Dermis blood vessel endothelial cell (primary cell): ENCODE measurements around the gene SCARF1. TPM values are rescaled to one million over a fixed set of nuclear protein-coding genes. Genes with fewer than 3 reads are reported as not detected.

Experiments used
- DNase-seq: peaks from one replicate; pipeline ENCODE4 v3.0.0; 2010
- total RNA-seq: library from RNA; depleted of rRNA; stranded (reverse); fragments of >200 nt; gene quantifications from 2 replicates; pipeline ENCODE4 v1.2.3, GENCODE V29; 2014

Gene SCARF1
- total RNA-seq, 1 donor from 2014 or later, result 172 TPM

DNA sequence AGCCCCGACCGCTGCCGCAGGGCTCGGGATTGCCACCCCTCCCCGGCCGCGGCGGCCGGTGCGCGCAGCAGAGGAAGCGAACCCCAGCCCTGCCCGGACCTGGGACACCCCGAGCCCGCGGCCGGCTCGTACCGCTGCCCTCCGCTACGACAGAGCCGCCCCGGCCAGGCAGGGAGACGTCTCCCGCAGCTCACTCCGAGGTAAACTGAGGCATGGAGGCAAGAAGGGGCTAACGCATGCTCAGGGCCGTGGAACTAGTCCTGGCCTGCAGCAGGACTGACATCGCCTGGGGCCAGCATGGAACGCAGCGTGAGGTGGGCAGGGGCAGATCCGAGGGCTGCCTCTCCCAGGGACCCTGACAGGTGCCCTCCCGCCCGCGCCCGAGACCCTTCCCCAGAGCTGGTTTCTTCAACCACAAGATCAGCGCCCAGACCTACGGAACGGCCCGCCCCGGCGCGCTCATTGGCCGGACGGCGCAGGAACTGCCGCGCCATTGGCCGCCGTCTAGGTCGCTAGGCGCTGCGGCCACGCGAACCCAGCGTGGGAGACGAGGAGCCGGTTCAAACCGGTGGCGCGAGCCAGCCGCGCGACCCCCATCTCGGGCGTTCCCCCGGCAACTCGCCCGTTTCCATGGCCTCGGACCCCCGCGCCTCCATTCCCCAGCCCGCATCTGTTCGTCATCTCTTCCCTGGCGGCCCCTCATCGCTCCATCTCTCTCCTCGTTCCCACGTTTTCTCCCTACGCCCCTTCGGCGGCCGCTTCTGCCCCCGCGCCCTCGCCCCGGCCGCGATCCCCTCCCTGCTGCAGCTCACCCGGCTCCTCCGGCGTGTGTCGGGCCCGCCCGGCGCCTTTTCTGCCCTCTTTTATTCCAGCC lies 17.3 kb downstream of the SCARF1 start, which contains the start of gene SLC43A2:
Gene SLC43A2 (minus strand): TSS at position 853 of the 874 bp plus-strand sequence. CDS start 960 bp downstream, outside the sequence.
- DNase-seq, result peak; percentile 91

DNA sequence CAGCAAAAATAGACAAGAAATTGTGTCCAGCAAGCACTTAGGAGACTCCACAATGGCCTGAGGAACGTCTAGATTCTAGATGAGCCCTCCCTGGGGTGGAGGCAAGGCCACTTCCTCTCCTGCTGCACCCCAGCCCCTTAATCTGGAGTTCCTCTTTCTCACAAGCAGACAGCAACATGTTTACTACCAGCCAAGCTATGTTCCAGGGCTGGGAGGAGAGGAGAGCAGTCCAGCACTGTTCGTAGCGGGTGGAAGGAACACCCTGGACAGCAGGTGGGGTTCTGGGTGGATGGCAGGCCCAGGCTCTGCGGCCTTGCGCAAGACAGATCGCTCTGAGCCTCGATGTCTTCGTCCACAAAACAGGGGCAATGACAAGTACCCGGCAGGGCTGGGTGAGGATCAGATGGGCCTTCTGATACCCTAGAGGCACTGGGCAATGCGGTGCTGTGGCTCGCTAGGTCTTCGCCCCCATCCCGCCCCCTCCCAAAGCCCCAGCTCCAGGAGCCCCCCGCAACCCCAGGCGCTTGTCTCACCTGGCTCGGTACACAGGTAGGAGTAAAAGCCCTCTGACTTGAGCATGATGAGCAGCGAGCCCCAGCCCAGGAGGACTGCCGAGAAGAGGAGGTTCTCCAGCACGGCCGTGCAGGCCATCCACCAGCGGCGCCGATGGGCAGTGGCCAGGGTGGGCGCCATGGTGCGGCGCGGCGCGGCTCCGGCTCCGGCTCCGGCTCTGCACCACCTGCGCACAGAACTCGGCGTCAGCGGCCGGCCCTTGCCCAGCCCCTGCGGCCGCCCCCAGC lies 18.1 kb downstream of the SCARF1 start:
- peak; percentile 30 for DNase-seq

DNA sequence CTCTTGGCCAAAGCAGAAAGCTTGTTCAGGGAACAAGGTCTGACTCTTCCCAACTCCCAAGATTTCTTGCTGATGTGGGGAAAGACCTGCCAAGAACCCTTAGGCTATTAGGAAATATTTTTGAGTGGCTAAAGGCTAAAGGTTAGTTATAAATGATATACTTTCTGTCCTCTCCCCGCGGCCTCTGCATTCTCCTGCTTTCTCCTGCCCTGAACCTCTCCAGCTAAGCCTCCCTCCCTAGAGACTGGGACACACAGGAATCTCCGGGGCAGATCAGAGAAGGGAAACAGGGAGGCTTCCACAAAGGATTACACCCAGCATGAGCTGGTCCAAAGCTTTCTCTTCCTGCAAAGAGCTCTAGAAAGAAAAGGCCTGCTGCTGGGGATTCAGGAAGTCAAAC lies 19.2 kb downstream of the SCARF1 start:
- no peak for DNase-seq

DNA sequence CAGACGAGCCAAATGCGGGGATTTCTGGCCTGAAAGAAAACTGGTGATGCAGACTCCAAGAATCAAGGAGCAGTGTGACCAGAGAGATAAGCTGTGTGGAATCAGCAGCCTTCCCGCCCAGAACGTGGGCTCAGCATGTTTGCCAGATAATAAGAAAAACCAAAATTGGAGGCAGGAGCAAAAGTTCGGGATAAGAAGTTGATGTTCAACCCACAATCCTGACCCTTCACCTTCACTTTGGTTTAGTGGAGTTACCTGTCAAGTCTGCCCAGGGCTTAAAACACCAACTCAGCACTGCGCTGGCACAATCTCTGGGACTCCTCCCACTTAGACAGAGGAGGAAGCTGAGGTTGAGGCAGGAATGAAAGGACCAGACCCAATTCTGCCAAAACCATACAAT lies 20.0 kb downstream of the SCARF1 start:
- DNase-seq, result no peak

DNA sequence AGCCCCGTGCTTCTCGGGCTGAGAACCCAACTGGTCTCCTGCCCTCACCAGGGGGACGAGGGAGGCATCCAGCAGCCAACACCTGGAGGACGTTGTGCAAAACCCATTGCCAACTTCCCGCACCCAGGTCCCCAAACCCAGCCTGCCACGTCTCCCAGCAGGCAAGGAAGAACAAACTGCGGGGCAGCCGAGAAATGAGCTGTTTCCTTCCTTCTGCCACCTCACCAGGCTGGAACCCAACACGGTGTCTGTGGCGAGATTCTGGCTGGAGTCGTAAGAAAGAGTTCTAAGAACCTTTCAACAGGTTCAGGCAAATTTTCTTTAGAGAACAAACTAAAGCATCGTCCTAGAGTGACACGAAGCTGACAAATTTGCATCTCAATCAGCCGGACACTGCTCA lies 20.5 kb downstream of the SCARF1 start:
- peak; percentile 56 for DNase-seq

DNA sequence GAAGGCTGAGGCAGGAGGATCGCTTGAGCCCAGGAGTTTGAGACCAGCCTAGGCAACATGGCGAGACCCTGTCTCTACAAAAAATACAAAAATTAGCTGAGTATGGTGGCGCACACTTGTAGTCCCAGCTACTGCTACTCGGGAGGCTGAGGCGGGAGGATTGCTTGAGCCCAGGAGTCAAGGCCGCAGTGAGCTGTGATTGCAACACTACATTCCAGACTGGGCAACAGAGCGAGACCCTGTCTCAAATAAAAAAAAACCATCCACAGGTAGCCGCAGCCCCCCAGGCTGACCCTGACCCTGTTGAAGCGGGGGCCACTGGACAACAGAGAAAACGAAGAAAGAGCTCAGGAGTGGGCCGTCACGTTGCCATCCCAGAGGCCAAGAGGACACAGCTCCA lies 20.9 kb downstream of the SCARF1 start:
- no peak for DNase-seq

DNA sequence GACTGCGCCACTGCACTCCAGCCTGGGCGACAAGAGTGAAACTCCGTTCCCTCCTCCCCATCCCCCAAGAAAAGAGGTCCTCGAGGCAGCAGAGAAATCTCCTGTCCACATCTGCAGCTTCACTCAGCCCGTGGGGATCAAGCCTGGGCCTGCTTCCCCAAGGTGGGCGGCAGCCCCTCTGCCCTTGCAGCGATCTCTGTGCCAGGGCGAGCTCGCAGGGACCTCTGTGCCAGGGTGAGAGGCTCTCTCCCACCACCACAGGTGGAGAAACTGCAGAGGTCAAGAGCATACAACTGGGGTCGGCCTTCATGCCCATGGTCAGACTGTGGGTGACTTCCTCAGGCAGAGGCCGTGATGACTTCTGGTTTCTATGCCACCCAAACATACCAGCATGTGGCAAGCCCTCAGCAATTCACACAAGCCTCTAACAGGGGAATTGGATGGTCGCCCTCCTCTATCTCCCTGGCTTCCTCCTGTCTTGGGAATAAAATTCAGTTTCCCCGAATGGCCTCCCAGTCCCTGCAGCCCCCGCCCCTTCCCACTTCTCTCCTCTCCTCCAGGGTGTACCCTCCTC lies 22.4 kb downstream of the SCARF1 start:
- no peak for DNase-seq

DNA sequence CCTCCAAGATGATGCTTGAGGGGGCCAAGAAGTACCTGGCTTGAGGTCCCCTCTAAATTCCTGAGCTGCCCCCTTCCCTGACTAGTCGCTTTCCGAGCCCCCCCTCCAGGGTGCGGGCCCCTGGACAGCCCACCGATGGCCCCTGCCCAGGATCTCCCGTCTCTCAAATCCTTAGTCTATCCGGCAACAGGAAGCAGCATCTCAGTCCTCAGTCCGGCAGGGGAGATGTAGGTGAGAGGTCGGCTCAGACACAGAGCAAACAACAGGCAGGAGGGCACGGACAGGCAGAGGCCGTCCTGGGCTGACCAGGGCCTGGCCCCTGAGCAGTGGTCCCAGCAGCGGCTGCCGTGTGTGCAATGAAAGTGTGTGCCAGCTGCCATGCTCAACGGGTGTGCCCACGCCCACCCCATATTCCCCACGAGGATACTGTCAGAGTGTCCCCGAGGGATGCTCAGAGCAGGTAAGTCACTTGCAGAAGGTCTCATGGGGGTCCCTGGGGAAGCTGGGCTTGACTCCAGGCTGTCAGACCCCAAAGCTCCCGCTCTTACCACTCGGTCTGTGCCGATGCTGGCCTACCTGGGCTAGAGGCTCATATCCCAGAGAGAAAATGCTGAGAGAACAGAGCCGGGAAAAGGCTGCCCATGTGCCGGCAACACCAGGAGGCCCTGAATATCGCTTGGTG lies 24.1 kb downstream of the SCARF1 start:
- peak; percentile 37 for DNase-seq

DNA sequence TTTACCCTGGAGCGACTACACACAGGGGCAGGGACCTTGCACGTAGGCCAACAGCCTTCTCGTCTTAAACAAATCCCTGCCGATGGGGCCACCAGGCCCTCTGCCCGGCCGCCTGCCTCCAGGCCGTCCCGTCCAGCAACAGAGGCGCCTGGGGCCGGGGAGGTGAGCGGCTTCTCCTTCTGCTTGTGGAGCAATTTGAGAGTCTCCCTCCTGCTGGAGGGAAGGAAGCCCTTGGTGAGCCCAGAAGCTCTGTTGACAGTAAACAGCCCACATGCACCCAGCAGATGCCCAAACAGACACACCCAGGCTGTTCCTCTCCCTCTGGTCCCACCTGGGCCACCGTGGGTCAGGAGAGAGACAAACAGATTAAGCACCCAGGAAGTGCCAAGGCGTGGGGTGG lies 25.0 kb downstream of the SCARF1 start:
- DNase-seq, result no peak

DNA sequence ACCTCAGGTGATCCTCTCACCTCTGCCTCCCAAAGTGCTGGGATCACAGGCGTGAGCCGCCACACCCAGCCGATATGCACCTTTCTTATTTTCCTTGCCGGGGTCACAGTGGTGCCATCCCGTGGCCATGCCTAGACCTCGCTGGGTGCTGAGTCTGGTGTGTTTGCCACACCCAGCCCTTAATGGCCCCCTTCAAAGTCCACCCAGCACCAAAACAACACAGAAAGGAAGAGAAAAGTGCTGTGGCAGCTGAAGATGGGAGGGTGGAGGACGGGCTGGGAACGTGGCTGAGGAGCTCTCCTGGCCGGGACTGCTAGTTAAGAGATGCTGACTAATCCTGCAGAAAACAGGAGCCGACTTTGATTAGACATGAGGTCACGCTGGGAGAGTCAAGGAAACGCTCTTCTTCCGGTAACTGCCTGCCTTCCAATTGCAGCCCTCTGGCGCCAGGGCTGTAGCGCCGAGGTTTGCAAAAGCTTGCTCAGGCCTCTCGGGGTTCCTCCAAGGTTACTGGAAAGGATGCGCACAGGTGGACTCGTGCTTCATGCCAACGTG lies 27.8 kb downstream of the SCARF1 start:
- peak; percentile 94 for DNase-seq

DNA sequence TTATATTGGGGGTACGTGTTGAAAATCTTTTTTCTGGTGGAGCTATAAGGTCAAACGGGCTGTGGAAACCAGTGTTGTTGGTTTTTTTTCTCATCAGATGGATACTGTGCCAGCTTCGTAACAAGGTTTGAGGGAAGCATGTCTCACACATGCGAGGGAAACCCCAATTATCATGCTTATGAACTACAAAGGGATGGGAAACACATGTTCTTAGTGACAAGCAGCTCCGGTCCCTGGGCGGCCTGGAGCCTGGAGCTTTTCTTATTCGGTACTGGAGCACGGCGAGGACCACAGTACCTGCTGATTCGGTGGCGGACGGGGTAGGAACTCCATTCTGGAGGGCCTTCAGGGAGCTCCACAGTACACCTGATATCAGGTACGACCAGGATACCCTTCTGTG lies 29.4 kb downstream of the SCARF1 start:
- no peak for DNase-seq

DNA sequence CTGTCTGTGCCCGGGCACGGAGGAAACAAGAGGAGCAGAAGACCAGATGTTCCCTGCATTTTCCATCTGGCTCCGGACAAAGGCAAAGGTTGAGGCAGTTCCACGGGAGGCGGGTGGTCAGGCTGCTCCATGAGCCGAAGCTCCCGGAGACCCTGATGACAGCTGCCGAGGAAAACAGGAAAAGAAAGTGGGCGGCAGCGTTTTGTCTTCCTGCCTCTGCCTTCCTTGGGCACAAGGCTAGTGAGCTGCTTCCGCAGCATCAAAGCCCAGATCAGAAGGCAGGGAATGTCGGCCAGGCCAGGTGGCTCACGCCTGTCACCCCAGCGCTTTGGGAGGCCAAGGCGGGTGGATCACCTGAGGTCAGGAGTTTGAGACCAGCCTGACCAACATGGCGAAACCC lies 33.1 kb downstream of the SCARF1 start:
- DNase-seq, result peak; percentile 73

DNA sequence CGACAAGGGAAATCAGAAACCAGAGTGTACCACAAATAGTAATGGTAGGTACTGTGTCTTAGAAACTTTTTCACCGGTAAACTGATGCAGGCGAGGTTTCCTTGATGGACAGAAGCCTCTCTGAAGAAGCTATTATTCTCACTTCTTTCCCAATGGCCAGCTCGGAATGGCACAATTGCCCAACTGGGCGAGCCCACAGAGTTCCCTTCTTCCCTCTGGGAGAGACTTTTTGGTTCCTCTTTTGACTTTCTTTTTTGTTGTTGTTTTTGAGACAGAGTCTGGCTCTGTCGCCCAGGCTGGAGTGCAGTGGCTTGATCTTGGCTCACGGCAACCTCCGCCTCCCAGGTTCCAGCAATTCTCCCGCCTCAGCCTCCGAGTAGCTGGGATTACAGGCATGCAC lies 33.8 kb downstream of the SCARF1 start:
- DNase-seq, result no peak

DNA sequence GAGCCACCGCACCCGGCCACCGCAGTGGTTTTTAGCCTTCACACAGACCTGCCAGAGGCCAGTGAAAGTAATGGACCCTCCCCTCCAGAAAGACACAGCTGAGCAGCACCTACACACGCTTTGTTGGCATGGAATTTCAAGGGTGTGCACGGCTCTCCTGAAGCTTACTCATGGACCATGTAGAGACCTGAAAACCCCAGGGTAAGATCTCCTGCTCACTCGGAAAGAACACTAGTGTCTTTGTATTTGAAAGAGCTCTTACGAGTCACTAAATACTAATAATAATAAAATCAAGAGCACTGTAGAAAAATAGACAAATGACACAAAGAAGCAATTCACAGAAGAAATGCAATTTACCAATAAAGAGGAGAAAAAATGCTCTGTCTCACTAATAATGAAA lies 36.9 kb downstream of the SCARF1 start:
- no peak for DNase-seq

DNA sequence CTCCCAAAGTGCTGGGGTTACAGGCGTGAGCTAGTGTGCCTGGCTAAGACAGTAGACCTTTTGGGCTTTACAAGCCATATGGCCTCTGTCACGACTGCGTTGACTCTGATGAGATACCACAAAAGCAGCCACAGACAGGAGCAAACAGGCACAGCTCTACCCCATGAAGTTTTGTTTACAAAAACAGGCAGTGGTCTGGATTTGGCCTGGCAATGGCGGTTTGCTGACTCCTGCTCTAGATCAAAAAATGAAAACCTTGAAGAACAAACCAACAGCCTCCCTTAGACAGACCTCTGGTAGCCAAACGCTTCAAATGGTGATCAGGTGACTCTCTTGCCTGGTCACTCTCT lies 37.6 kb downstream of the SCARF1 start:
- no peak for DNase-seq

DNA sequence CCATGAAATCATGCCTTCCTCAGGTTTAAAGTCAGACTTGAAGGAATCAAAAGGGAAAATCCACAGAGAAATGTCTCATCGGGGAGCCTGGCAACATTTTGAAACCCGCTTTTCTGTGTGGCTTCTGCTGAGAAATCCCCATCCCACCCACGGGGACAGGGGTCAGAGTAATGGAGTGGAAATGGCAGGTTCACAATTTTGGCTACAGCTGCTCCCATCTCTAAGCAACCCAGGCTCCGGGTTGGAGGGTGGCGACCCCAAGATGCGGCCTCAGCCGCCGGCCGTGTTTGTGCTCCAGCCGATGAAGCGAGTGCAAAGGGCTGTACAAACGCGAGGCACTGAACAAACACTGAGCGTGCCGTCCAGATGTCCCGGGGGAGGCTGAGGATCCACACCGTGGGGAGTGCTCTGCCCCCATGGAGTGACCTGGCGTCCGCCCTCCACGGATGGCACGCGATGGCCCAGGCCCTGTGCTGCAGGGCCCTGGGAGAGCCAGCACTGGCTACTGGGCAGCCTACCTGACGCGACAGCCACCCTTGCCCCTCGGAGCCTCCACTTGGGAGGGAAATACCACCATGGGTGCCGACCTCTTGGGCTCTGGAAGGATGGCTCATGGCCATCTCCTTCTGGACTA lies 39.1 kb downstream of the SCARF1 start:
- no peak for DNase-seq

DNA sequence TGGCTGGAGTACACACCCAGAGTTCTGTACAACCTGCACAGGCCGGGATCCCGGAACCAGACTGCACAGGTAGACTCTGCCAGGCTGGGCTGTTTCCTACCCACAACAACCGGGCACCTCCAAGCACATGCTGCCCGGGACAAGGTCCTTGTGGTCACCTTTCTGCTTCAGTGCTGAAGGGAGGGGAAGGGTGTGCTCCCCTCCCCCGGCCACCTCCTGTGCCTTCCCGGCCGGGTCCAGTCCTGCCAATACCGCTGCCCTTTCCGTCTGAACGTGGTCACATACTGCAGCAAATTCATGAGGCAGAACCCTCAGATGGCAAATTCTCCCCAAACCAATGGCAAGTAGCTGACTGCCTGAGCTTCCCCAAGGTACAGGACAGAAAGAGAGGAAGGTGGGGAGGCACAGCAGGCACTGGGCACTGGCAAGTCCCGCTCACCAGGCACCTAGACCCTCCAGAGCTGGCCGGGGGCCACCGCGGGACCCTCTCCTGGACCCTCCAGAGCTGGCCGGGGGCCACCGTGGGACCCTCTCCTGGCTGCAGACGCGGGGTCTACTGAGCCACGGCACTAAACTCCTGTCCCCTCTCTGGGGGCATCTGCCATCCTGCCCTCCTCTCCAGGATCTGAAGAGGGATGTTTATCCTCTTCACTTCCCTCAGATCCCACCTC lies 39.7 kb downstream of the SCARF1 start:
- DNase-seq, result no peak

DNA sequence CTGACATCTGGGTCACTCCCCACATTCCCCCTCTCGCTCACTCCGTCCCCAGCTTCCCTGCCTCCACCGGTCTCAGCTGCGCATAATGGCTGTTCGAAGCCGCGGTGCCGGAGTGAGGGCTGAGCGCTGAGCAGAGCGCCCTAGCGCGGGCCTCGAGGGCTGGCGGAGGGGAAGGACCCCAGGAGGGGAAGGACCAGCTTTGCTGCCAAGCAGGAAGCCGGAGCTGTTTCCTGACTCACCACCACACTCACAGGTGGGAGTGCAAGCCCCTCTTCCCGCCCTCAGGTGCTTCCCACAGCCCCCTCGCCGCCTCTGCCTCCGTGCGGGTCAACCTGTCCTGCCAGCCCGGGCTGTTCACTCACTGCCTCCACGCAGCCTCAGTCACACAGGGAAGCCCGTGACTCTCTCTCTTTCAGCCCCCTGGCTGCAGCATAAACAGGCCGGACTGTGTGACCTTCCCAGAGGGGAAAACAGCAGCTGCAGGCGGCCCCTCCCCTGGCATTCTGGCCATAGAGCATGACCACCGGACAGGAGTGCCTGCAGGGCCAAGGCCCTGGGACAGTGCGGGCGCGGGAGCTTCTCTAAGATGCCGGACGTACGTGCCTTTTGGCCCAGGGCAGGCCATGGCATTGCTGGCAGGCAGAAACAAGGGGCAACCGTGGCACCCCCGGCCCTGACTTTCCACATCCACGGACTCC lies 40.6 kb downstream of the SCARF1 start:
- DNase-seq, result no peak

DNA sequence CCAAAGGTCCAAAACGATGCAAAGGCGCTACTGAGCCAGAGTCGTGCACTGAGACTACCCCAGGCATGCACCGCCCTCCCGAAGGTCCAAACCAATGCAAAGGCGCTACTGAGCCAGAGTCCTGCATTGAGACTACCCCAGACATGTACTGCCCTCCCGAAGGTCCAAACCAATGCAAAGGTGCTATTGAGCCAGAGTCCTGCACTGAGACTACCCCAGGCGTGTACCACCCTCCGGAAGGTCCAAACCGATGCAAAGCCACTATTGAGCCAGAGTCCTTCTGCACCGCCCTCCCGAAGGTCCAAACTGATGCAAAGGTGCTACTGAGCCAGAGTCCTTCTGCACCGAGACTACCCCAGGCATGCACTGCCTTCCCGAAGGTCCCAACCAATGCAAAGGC lies 44.0 kb downstream of the SCARF1 start:
- DNase-seq, result no peak

DNA sequence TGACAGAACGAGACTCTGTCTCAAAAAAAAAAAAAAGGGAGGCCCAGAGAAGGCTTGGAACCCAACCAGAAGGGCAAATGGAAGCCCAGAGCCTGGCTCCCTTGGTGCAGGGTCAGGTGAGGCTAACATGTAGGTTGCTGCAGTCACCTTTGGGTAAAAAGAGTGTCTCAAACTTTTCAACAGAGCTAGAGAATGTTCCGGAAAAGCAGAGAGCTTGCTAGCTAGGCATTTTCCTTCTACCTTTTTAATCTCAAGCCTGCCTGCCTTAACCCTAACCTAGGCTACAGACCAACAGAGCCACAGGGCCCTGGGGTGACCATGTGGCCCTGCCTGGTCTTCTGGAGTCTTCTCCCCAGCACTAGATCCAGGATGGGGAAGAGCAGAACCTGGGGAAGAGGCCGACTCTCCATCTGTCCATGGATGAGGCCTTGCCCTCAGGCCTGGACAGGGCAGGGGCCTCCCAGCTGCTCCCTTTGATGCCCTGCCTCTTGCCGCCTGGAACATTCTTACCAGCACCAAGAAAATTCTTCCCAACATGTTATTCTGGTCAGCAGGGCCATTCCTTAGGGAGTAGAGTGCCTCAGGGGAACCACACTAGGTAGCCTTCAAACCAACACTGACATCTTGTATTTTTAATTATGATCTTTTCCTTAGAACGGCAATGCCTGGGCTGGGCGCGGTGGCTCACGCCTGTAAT lies 47.0 kb downstream of the SCARF1 start:
- no peak for DNase-seq
